K562 (cell line): ENCODE data around the gene SLK. TPM values are rescaled to one million over a fixed set of nuclear protein-coding genes. Genes with fewer than 3 reads are reported as not detected.

Experiments
- ATAC-seq: fragments of 200-7000 bp; cut with Tn5 transposase; 3 replicates; pipeline ENCODE4 v1.9.1; 2020; ENCODE audit warnings: moderate library complexity
- BruUV-seq: library from RNA; stranded (reverse); fragments of 400-500 nt; replicated peaks from 2 replicates; lab custom pipeline; 2021; lab: Mats Ljungman, UMichigan
- CTCF ChIA-PET: fragments of 300-600 bp; formaldehyde crosslinking; extraction: SDS; loops from one replicate; lab custom pipeline; 2021; ENCODE audit warnings: low intra/inter-chr PET ratio; lab: Yijun Ruan, JAX
- POLR2A ChIA-PET: fragments of 300-600, 350-650 bp; sonication (Branson Sonifier 250); formaldehyde crosslinking; extraction: SDS; loops from one replicate; lab custom pipeline; 2021; ENCODE audit warnings: antibody characterized with exemption, inconsistent platforms; lab: Yijun Ruan, JAX
- DNase-seq, 4 experiments: peaks; one replicate each; pipeline versions ENCODE4 v3.0.0 to v3.0.0-alpha.2; 2011 to 2018; ENCODE audit warnings: low spot score in 3 of 4, mixed read lengths in 3 of 4; ENCODE audit errors: extremely low read depth in 1 of 4
- FAIRE-seq: peaks from 2 replicates; lab custom pipeline; 2011; peaks lifted over from hg19 to GRCh38; lab: Jason Lieb, UNC
- H2AFZ ChIP-seq: 2 replicates; pipeline ENCODE4 v1.6.0; 2011; ENCODE audit warnings: low read depth, low read length, control low read depth, inconsistent platforms
- H3K27ac ChIP-seq: fragments of 200-600 bp; 3 replicates; pipeline ENCODE4 v1.8.0; 2011; ENCODE audit warnings: low read depth, mild to moderate bottlenecking, control low read depth, inconsistent platforms, low read length, moderate library complexity, mixed read lengths; ENCODE audit errors: extremely low read depth
- H3K27me3 ChIP-seq, 2 experiments: fragments of 300-600 bp in 1 of 2; 2 replicates in 1 of 2; 3 replicates in 1 of 2; pipeline versions ENCODE4 v1.6.0 to v1.8.0; 2011; ENCODE audit warnings: inconsistent platforms in 2 of 2, low read length in 2 of 2, mild to moderate bottlenecking in 1 of 2, mixed read lengths in 1 of 2, moderate library complexity in 1 of 2; ENCODE audit not compliant: control insufficient read depth in 2 of 2, insufficient read depth in 2 of 2
- H3K36me3 ChIP-seq: fragments of 300-600 bp; 3 replicates; pipeline ENCODE4 v1.8.0; 2011; ENCODE audit warnings: mild to moderate bottlenecking, low read length, inconsistent platforms; ENCODE audit not compliant: control insufficient read depth, insufficient read depth
- H3K4me1 ChIP-seq, 2 experiments: fragments of 200-600 bp in 1 of 2; replicated peaks in 1 of 2; 2 replicates in 1 of 2; 3 replicates in 1 of 2; pipeline versions ENCODE4 v1.5.1 to v1.8.0; 2011; ENCODE audit warnings: inconsistent platforms in 2 of 2, low read length in 2 of 2, mild to moderate bottlenecking in 1 of 2, mixed read lengths in 1 of 2, moderate library complexity in 1 of 2; ENCODE audit not compliant: control insufficient read depth in 2 of 2, insufficient read depth in 2 of 2
- H3K4me2 ChIP-seq: 2 replicates; pipeline ENCODE4 v1.6.1; 2011; ENCODE audit warnings: low read length, control low read depth, inconsistent platforms, mixed read lengths; ENCODE audit not compliant: insufficient read depth
- H3K4me3 ChIP-seq: fragments of 200-600 bp; sonication (generic), shearing (Covaris generic); 2 replicates; pipeline ENCODE4 v1.5.1; 2016; ENCODE audit warnings: control low read depth, inconsistent platforms
- H3K79me2 ChIP-seq: fragments of 200-600 bp; 3 replicates; pipeline ENCODE4 v1.8.0; 2011; ENCODE audit warnings: low read length, inconsistent platforms; ENCODE audit not compliant: control insufficient read depth, insufficient read depth
- H3K9ac ChIP-seq, 2 experiments: 2 replicates each; pipeline versions ENCODE4 v1.6.0 to v1.6.1; 2011; ENCODE audit warnings: low read depth in 2 of 2, low read length in 2 of 2, control low read depth in 1 of 2, inconsistent platforms in 1 of 2, mild to moderate bottlenecking in 1 of 2, mixed read lengths in 1 of 2; ENCODE audit not compliant: insufficient read depth in 1 of 2
- H3K9me1 ChIP-seq: one replicate; pipeline ENCODE4 v1.6.0; 2011; ENCODE audit warnings: inconsistent platforms, mild to moderate bottlenecking, low read length, moderate library complexity; ENCODE audit not compliant: control insufficient read depth, insufficient read depth
- H3K9me3 ChIP-seq: replicated peaks from 2 replicates; pipeline ENCODE4 v1.5.1; 2011; ENCODE audit warnings: low read depth, low read length, inconsistent platforms; ENCODE audit not compliant: control insufficient read depth, insufficient read depth
- H4K20me1 ChIP-seq: replicated peaks from 2 replicates; pipeline ENCODE4 v1.6.1; 2011; ENCODE audit warnings: low read length, inconsistent platforms, mixed read lengths; ENCODE audit not compliant: control insufficient read depth, insufficient read depth
- CBX1 ChIP-seq: sonication (generic); IDR thresholded peaks from 2 replicates; pipeline ENCODE4 v1.6.1; 2016; ENCODE audit warnings: antibody characterized with exemption, low read depth, mild to moderate bottlenecking
- CHD1 ChIP-seq: fragments of 200-600 bp; sonication (generic); IDR thresholded peaks from one replicate; pipeline ENCODE4 v1.6.1; 2012; ENCODE audit warnings: mild to moderate bottlenecking, moderate library complexity, low read length, inconsistent platforms
- CREM ChIP-seq: IDR thresholded peaks from 2 replicates; pipeline ENCODE4 v1.6.1; 2014; ENCODE audit warnings: antibody characterized with exemption, low read depth
- ETV1 ChIP-seq: fragments of 450-650 bp; conservative IDR thresholded peaks from 2 replicates; pipeline ENCODE4 v1.6.1; 2016; ENCODE audit warnings: missing genetic modification characterization, control low read depth, low read depth, missing compliant biosample characterization
- HMGN3 ChIP-seq: IDR thresholded peaks from 2 replicates; pipeline ENCODE4 v1.6.1; 2011; ENCODE audit warnings: borderline replicate concordance, low read depth, mild to moderate bottlenecking, mixed read lengths, low read length; ENCODE audit not compliant: insufficient read length; ENCODE audit errors: extremely low read depth
- KLF13 ChIP-seq: fragments of 450-650 bp; IDR thresholded peaks from 2 replicates; pipeline ENCODE4 v1.6.1; 2016; ENCODE audit warnings: missing genetic modification characterization, low read depth, mild to moderate bottlenecking, missing compliant biosample characterization, moderate library complexity, borderline replicate concordance
- KLF6 ChIP-seq: fragments of 250-450 bp; sonication (Bioruptor Pico); IDR thresholded peaks from 2 replicates; pipeline ENCODE4 v1.4.0; 2020; ENCODE audit warnings: mild to moderate bottlenecking, moderate library complexity, borderline replicate concordance
- MYBL2 ChIP-seq, 2 experiments: fragments of 450-650 bp in 1 of 2; sonication (generic) in 1 of 2; formaldehyde crosslinking in 1 of 2; IDR thresholded peaks; 2 replicates each; pipeline versions ENCODE4 v1.6.1 to v1.8.1; 2017 to 2022; ENCODE audit warnings: borderline replicate concordance in 1 of 2, inconsistent platforms in 1 of 2, low read depth in 1 of 2, mild to moderate bottlenecking in 1 of 2, missing genetic modification reagents in 1 of 2, moderate library complexity in 1 of 2
- NCOA4 ChIP-seq: fragments of 450-650 bp; IDR thresholded peaks from 2 replicates; pipeline ENCODE4 v1.6.1; 2018; ENCODE audit warnings: mild to moderate bottlenecking; ENCODE audit not compliant: partially characterized antibody
- PRDM10 ChIP-seq: fragments of 450-650 bp; IDR thresholded peaks from 2 replicates; pipeline ENCODE4 v1.6.1; 2018; ENCODE audit not compliant: partially characterized antibody
- SNRNP70 ChIP-seq: fragments of 200-400 bp; formaldehyde crosslinking; optimal IDR thresholded peaks from 2 replicates; pipeline ENCODE3; 2017; ENCODE audit warnings: low read depth, low read length
- TAF9B ChIP-seq: fragments of 450-650 bp; IDR thresholded peaks from 2 replicates; pipeline ENCODE4 v1.6.1; 2018; ENCODE audit warnings: mild to moderate bottlenecking; ENCODE audit not compliant: partially characterized antibody
- TEAD1 ChIP-seq, 2 experiments: fragments of 450-650 bp in 1 of 2; sonication (generic) in 1 of 2; formaldehyde crosslinking; IDR thresholded peaks; 2 replicates each; pipeline versions ENCODE4 v1.4.0 to v1.8.0; 2020 to 2022; ENCODE audit warnings: mild to moderate bottlenecking in 2 of 2, missing genetic modification reagents in 1 of 2
- ZBED1 ChIP-seq: IDR thresholded peaks from 2 replicates; pipeline ENCODE4 v1.6.1; 2014
- ZNF121 ChIP-seq: sonication (generic); formaldehyde crosslinking; conservative IDR thresholded peaks from 2 replicates; pipeline ENCODE4 v1.8.0; 2022; ENCODE audit warnings: missing genetic modification reagents
- ZNF766 ChIP-seq: fragments of 200-800 bp; sonication (Bioruptor generic); conservative IDR thresholded peaks from 2 replicates; pipeline ENCODE4 v1.6.1; 2016; ENCODE audit warnings: missing genetic modification characterization, missing compliant biosample characterization
- WGBS: fragments of 100-300 bp; shearing (Covaris generic); methylation state at CpG from one replicate; pipeline ENCODE4 v1.1.6; 2016; ENCODE audit warnings: low coverage, mixed read lengths; ENCODE audit not compliant: insufficient coverage; ENCODE audit errors: missing lambda C conversion rate; 5-methylcytosine and 5-hydroxymethylcytosine counted together
- in situ Hi-C: fragments of 300-500 bp; cut with MboI; formaldehyde crosslinking; loops from 4 replicates; pipeline ENCODE4 v1.15.0; 2018; ENCODE audit warnings: inconsistent platforms, mixed read lengths
- intact Hi-C: fragments of 100-400 bp; cut with micrococcal nuclease; formaldehyde crosslinking; loops from 2 replicates; pipeline ENCODE4 v1.14.2; 2022
- polyA plus RNA-seq, 8 experiments: library from polyadenylated mRNA; depleted of rRNA in 4 of 8; stranded (reverse) in 5 of 8; unstranded in 3 of 8; fragments of >200 nt; fragmentation: Nextera tagmentation in 2 of 8; fragmentation: Illumina TruSeq in 1 of 8; extraction: Ambion mirVana in 2 of 8; extraction: Trizol in 1 of 8; gene quantifications; 2 replicates each; pipeline versions ENCODE4 v1.2.1 to v1.2.3, GENCODE V29; 2011 to 2014; ENCODE audit warnings: inconsistent platforms in 1 of 8, missing spikeins in 1 of 8
- total RNA-seq, 7 experiments: library from RNA; depleted of rRNA in 6 of 7; stranded (reverse); fragments of >200 nt in 6 of 7; fragmentation: Illumina TruSeq in 2 of 7; extraction: Trizol in 2 of 7; gene quantifications; 2 replicates each; pipeline versions ENCODE4 v1.2.1 to v1.2.3, GENCODE V29; 2011 to 2021; ENCODE audit warnings: low replicate concordance in 1 of 7
- TF ChIP-seq, protein P1 (sequence below), 2 experiments: fragments of 200-800 bp in 1 of 2; sonication (Bioruptor generic) in 1 of 2; sonication (generic) in 1 of 2; formaldehyde crosslinking in 1 of 2; IDR thresholded peaks in 1 of 2; conservative IDR thresholded peaks in 1 of 2; 2 replicates each; pipeline versions ENCODE4 v1.5.0 to v1.6.1; 2016 to 2020; ENCODE audit warnings: missing compliant biosample characterization in 1 of 2, missing genetic modification characterization in 1 of 2, missing genetic modification reagents in 1 of 2

The SLK gene
- total and polyA plus RNA-seq, 9 of the 15 experiments (the other 6 are each of a cell fraction or from before 2014, with no cell fraction given), result 8.2 to 40.0 (median 23.4) TPM

DNA sequence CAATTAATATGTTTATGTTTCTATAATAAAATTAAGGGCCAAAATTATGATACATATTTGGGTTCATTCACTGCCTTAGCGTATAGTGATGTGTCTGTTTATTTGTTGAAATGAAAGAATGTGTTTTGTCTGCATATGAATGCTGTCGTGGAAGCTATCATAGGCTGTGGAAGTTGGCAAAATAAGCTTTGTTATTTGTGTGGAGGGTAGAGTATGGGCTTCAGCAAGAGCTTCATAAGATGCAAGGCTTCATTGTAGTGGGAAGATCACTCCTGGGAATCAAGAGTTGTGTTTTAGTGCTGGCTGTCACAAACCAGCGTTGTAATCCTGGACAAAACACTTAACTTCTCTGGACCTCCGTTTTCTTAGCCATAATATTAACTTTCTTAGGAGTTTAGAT lies 2.5 kb downstream of the SLK start:
- H3K4me1 ChIP-seq, result peaks cover 2 to 5% of the 10 kb centered on the region in 2 experiments; a peak in 2 of 5 replicates
- no TSS peak for BruUV-seq
- ATAC-seq, result peak; percentile 35
- CTCF ChIA-PET, result no interaction called here
- TF ChIP-seq NCOA4 (no peak), ZNF121 (no peak), ETV1 (tag) (no peak), CHD1 (no peak), CBX1 (no peak), KLF13 (tag) (no peak), ZBED1 (no peak), HMGN3 (no peak), PRDM10 (no peak), MYBL2 (IDR thresholded peaks at IDR 0.05; ENCODE audit: low read depth) (no peak), MYBL2 (CRISPR knock-in tag; IDR thresholded peaks at IDR 0.05; ENCODE audit: borderline replicate concordance) (no peak), TAF9B (no peak), CREM (no peak), KLF6 (CRISPR knock-in tag) (no peak), SNRNP70 (no peak), ZNF766 (CRISPR knock-in tag) (no peak), TEAD1 (CRISPR knock-in tag; IDR thresholded peaks at IDR 0.05) (no peak)
- TF ChIP-seq, protein P1, sequence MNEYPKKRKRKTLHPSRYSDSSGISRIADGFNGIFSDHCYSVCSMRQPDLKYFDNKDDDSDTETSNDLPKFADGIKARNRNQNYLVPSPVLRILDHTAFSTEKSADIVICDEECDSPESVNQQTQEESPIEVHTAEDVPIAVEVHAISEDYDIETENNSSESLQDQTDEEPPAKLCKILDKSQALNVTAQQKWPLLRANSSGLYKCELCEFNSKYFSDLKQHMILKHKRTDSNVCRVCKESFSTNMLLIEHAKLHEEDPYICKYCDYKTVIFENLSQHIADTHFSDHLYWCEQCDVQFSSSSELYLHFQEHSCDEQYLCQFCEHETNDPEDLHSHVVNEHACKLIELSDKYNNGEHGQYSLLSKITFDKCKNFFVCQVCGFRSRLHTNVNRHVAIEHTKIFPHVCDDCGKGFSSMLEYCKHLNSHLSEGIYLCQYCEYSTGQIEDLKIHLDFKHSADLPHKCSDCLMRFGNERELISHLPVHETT (CRISPR knock-in tag; conservative IDR thresholded peaks at IDR 0.05 in 1 of 2, IDR thresholded peaks at IDR 0.05 in 1 of 2), result no peak
- H3K9me1 ChIP-seq, result no peaks in the 10 kb centered on the region
- DNase-seq, result peak in 1 of 4 experiments; percentile 5
- POLR2A ChIA-PET, result interaction anchor here (0.7 kb wide), 1 partner anchor 33 kb away, joined by 3 read pairs; no protein-coding TSS in a partner anchor
- H3K27ac ChIP-seq, result peak overlapping the region; percentile 98
- H2AFZ ChIP-seq, result no peak overlapping the region
- in situ Hi-C loops, result loop anchor here (5.0 kb wide), 1 partner anchor 82 kb away; no protein-coding TSS in a partner anchor
- peak; percentile 6 for FAIRE-seq
- no peaks in the 10 kb centered on the region for H3K27me3 ChIP-seq
- peak overlapping the region; percentile 91 for H3K4me2 ChIP-seq
- H3K36me3 ChIP-seq, result 0 out of 3 replicates have a peak, but pooled peaks cover 2% of the 10 kb centered on the region
- WGBS, result 0% methylated on average over 4 of the region's 4 CpGs
- H3K9ac ChIP-seq, result peak overlapping the region in 1 of 2 experiments; percentile 87; a peak in 3 of 4 replicates
- H3K4me3 ChIP-seq, result peak overlapping the region; percentile 90
- intact Hi-C loops, result loop anchor here (5.0 kb wide), 2 partner anchors 82 to 153 kb away; partner anchors contain the start of gene SFR1
- H3K79me2 ChIP-seq, result peaks cover 82% of the 10 kb centered on the region
- peaks cover 9% of the 10 kb centered on the region for H4K20me1 ChIP-seq
- H3K9me3 ChIP-seq, result no peaks in the 10 kb centered on the region
